ENCODE measurements around the gene ENSA.
"Not testable (repeated sequence)": the region's sequence is repeated elsewhere in the genome, so short reads cannot be mapped to it uniquely, and the experiment has no call there.

The ENSA gene

GRCh38 chr1:150626150-150626549, 3.3 kb downstream of the ENSA start:
- no peak for DNase-seq (ENCODE audit: low read depth)
- H3K4me3 ChIP-seq (ENCODE audit: low read length) = no peak overlapping the region
- no peak for TF ChIP-seq CTCF (conservative IDR thresholded peaks at IDR 0.05; ENCODE audit: low read length)

- H3K4me3 ChIP-seq (ENCODE audit: low read length); DNase-seq (ENCODE audit: low read depth): not testable (repeated sequence)
Measured at GRCh38 chr1:150624546-150624945, 4.9 kb downstream of the ENSA start.

- not testable (repeated sequence) for DNase-seq (ENCODE audit: low read depth); H3K4me3 ChIP-seq (ENCODE audit: low read length)
Measured at GRCh38 chr1:150624134-150624533, 5.3 kb downstream of the ENSA start.

- TF ChIP-seq CTCF (conservative IDR thresholded peaks at IDR 0.05; ENCODE audit: low read length) = no peak
- no peak overlapping the region for H3K4me3 ChIP-seq (ENCODE audit: low read length)
- DNase-seq (ENCODE audit: low read depth) = no peak
Measured at GRCh38 chr1:150622303-150622975, 7.0 kb downstream of the ENSA start.

GRCh38 chr1:150621497-150622302, 7.7 kb downstream of the ENSA start:
- TF ChIP-seq CTCF (conservative IDR thresholded peaks at IDR 0.05; ENCODE audit: low read length) = peak; percentile 79
- no peak overlapping the region for H3K4me3 ChIP-seq (ENCODE audit: low read length)
- DNase-seq (ENCODE audit: low read depth) = peak; percentile 75

- TF ChIP-seq CTCF (conservative IDR thresholded peaks at IDR 0.05; ENCODE audit: low read length) = no peak
- no peak overlapping the region for H3K4me3 ChIP-seq (ENCODE audit: low read length)
- no peak for DNase-seq (ENCODE audit: low read depth)
Measured at GRCh38 chr1:150620919-150621318, 8.5 kb downstream of the ENSA start.

GRCh38 chr1:150619576-150620509, 9.6 kb downstream of the ENSA start:
- DNase-seq (ENCODE audit: low read depth) = peak; percentile 71
- TF ChIP-seq CTCF (conservative IDR thresholded peaks at IDR 0.05; ENCODE audit: low read length) = peak; percentile 43

More at GRCh38 chr1:150619576-150620509, 9.6 kb downstream of the ENSA start:
- H3K4me3 ChIP-seq (ENCODE audit: low read length) = no peak overlapping the region

Data from AG10803 (cell line).